Peyer's patch (tissue), 4 donors: ENCODE data around the gene MSI2. TPM values are rescaled to one million over a fixed set of nuclear protein-coding genes. Genes with fewer than 3 reads are reported as not detected.

Experiments
- DNase-seq, 3 donors: peaks; one replicate each; pipeline ENCODE4 v3.0.0-alpha.2; 2017 to 2019
- H3K27ac ChIP-seq, 4 donors: fragments of 200-600 bp; sonication (generic); one replicate each; pipeline ENCODE4 v1.5.1; 2016 to 2019
- H3K27me3 ChIP-seq, 2 donors: fragments of 200-600 bp; sonication (generic); one replicate each; pipeline ENCODE4 v1.5.1; 2019
- H3K36me3 ChIP-seq, 3 donors: fragments of 200-600 bp; sonication (generic); one replicate each; pipeline ENCODE4 v1.5.1; 2016 to 2019
- H3K4me1 ChIP-seq, 4 donors: fragments of 200-600 bp; sonication (generic); one replicate each; pipeline ENCODE4 v1.5.1; 2016 to 2019
- H3K4me3 ChIP-seq, 4 donors: fragments of 200-600 bp; sonication (generic); 1 replicate in 3 of 4; 2 replicates in 1 of 4; pipeline ENCODE4 v1.5.1; 2016 to 2019; ENCODE audit warnings: mild to moderate bottlenecking in 1 of 4
- H3K9me3 ChIP-seq, 4 donors: fragments of 200-600 bp; sonication (generic); one replicate each; pipeline ENCODE4 v1.5.1; 2016 to 2019; ENCODE audit warnings: mild to moderate bottlenecking in 1 of 4
- POLR2A ChIP-seq, 2 donors: fragments of 450-650 bp; IDR thresholded peaks; one replicate each; pipeline ENCODE4 v1.5.1; 2017; ENCODE audit warnings: antibody characterized with exemption in 2 of 2, mild to moderate bottlenecking in 2 of 2, moderate library complexity in 2 of 2
- total RNA-seq, 4 donors: library from RNA; depleted of rRNA; stranded (reverse); fragments of >200 nt; gene quantifications; one replicate each; pipeline ENCODE4 v1.1.0, GENCODE V29; 2016
- TF ChIP-seq, protein P1 (sequence below), 6 experiments: fragments of 450-650 bp in 4 of 6; fragments of 200-600 bp in 2 of 6; sonication (generic) in 1 of 6; IDR thresholded peaks; one replicate each; pipeline ENCODE4 v1.5.1; 2017 to 2019; ENCODE audit warnings: antibody characterized with exemption in 6 of 6, mild to moderate bottlenecking in 3 of 6, moderate library complexity in 1 of 6

The MSI2 gene
- total RNA-seq, 4 donors from 2014 or later, result 25.9 to 39.0 (median 29.2) TPM

GRCh38 chr17:57393368-57393767 lies 137.0 kb downstream of the MSI2 start:
- no peaks in the 10 kb centered on the region for H3K4me1 ChIP-seq
- no peak overlapping the region for H3K27ac ChIP-seq
- no peaks in the 10 kb centered on the region for H3K36me3 ChIP-seq
- DNase-seq, result no peak
- H3K27me3 ChIP-seq, result no peaks in the 10 kb centered on the region
- H3K4me3 ChIP-seq, result no peak overlapping the region
- peaks cover 0 to 9% (median 0%) of the 10 kb centered on the region in 4 donors for H3K9me3 ChIP-seq
- TF ChIP-seq POLR2A (IDR thresholded peaks at IDR 0.05), result no peak
- TF ChIP-seq, protein P1, sequence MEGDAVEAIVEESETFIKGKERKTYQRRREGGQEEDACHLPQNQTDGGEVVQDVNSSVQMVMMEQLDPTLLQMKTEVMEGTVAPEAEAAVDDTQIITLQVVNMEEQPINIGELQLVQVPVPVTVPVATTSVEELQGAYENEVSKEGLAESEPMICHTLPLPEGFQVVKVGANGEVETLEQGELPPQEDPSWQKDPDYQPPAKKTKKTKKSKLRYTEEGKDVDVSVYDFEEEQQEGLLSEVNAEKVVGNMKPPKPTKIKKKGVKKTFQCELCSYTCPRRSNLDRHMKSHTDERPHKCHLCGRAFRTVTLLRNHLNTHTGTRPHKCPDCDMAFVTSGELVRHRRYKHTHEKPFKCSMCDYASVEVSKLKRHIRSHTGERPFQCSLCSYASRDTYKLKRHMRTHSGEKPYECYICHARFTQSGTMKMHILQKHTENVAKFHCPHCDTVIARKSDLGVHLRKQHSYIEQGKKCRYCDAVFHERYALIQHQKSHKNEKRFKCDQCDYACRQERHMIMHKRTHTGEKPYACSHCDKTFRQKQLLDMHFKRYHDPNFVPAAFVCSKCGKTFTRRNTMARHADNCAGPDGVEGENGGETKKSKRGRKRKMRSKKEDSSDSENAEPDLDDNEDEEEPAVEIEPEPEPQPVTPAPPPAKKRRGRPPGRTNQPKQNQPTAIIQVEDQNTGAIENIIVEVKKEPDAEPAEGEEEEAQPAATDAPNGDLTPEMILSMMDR (IDR thresholded peaks at IDR 0.05), result no peak

DNA sequence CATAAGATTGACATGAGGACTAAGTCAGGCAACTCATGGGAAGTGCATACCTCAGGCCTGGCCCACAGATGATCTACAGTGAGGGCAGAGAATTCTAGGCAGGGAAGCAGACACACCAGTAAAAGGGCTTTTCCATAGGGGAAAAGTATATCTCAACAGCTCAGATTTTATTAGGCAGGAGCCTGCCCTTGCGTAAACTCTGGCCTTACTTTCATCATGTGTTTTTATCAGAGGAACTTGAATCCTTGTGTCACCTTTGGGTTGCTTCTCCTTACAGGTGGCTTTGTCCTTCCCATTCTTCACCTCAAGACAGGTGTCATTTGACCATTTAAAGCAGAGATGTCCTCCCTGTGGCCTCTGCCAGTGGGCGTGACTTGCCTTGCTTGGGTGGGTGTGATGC lies 138.1 kb downstream of the MSI2 start:
- Histone ChIP-seq H3K4me1 (no peaks in the 10 kb centered on the region), H3K4me3 (no peak overlapping the region), H3K9me3 (peaks cover 0 to 9% (median 0%) of the 10 kb centered on the region in 4 donors), H3K36me3 (no peaks in the 10 kb centered on the region), H3K27me3 (no peaks in the 10 kb centered on the region), H3K27ac (no peak overlapping the region)
- no peak for DNase-seq
- TF ChIP-seq, protein P1 (IDR thresholded peaks at IDR 0.05), result no peak
- TF ChIP-seq POLR2A (IDR thresholded peaks at IDR 0.05), result no peak

- no peak for TF ChIP-seq POLR2A (IDR thresholded peaks at IDR 0.05)
- TF ChIP-seq, protein P1 (IDR thresholded peaks at IDR 0.05), result no peak
- no peak for DNase-seq
- Histone ChIP-seq H3K4me3 (no peak overlapping the region), H3K27me3 (no peaks in the 10 kb centered on the region), H3K36me3 (no peaks in the 10 kb centered on the region), H3K27ac (no peak overlapping the region), H3K9me3 (peaks cover 0 to 9% (median 0%) of the 10 kb centered on the region in 4 donors), H3K4me1 (no peaks in the 10 kb centered on the region)
These were observed 139.5 kb downstream of the MSI2 start for GRCh38 chr17:57395721-57396321.

GRCh38 chr17:57396511-57396921 lies 140.2 kb downstream of the MSI2 start:
- Histone ChIP-seq H3K9me3 (peaks cover 0 to 9% (median 0%) of the 10 kb centered on the region in 4 donors), H3K4me1 (no peaks in the 10 kb centered on the region), H3K27ac (no peak overlapping the region), H3K4me3 (no peak overlapping the region), H3K36me3 (no peaks in the 10 kb centered on the region), H3K27me3 (no peaks in the 10 kb centered on the region)
- TF ChIP-seq, protein P1 (IDR thresholded peaks at IDR 0.05), result no peak
- TF ChIP-seq POLR2A (IDR thresholded peaks at IDR 0.05), result no peak
- DNase-seq, result no peak

- Histone ChIP-seq H3K4me1 (no peaks in the 10 kb centered on the region), H3K27me3 (no peaks in the 10 kb centered on the region), H3K9me3 (peaks cover 0 to 6% (median 0%) of the 10 kb centered on the region in 4 donors), H3K27ac (no peak overlapping the region), H3K4me3 (no peak overlapping the region), H3K36me3 (peaks cover 0 to 5% (median 0%) of the 10 kb centered on the region in 3 donors)
- DNase-seq, result no peak
- TF ChIP-seq, protein P1 (IDR thresholded peaks at IDR 0.05), result no peak
- TF ChIP-seq POLR2A (IDR thresholded peaks at IDR 0.05), result no peak
These were observed 141.1 kb downstream of the MSI2 start for GRCh38 chr17:57397402-57397801.
